COR-L47 (cell line): ENCODE results near the gene DOCK1.

ENCODE experiments used
- DNase-seq: peaks from one replicate; lab custom pipeline; 2025; lab: John Stamatoyannopoulos, UW

The DOCK1 gene

GRCh38 chr10:127467811-127468210 lies 562.6 kb downstream of the DOCK1 start:
- DNase-seq: no peak

- no peak for DNase-seq
Observed at GRCh38 chr10:127468632-127469031, 563.4 kb downstream of the DOCK1 start.

- DNase-seq: no peak
Observed at GRCh38 chr10:127470911-127471310, 565.7 kb downstream of the DOCK1 start.

GRCh38 chr10:127472976-127473375 lies 567.7 kb downstream of the DOCK1 start:
- no peak for DNase-seq

- no peak for DNase-seq
Observed at GRCh38 chr10:127474501-127474900, 569.3 kb downstream of the DOCK1 start.

GRCh38 chr10:127485153-127485857 lies 580.1 kb downstream of the DOCK1 start:
- DNase-seq: no peak

GRCh38 chr10:127486355-127486754 lies 581.1 kb downstream of the DOCK1 start:
- no peak for DNase-seq

- no peak for DNase-seq
Observed at GRCh38 chr10:127492607-127493250, 587.5 kb downstream of the DOCK1 start.

GRCh38 chr10:127496035-127496434 lies 590.8 kb downstream of the DOCK1 start:
- DNase-seq: no peak

- DNase-seq: no peak
Observed at GRCh38 chr10:127497685-127498084, 592.5 kb downstream of the DOCK1 start.

GRCh38 chr10:127498087-127498486 lies 592.9 kb downstream of the DOCK1 start:
- DNase-seq: no peak

- no peak for DNase-seq
Observed at GRCh38 chr10:127500127-127500526, 594.9 kb downstream of the DOCK1 start.
